ENCODE data around the gene FUT6. TPM values are rescaled to one million over a fixed set of nuclear protein-coding genes. Genes with fewer than 3 reads are reported as not detected.
"Not testable (repeated sequence)": the region's sequence is repeated elsewhere in the genome, so short reads cannot be mapped to it uniquely, and the experiment has no call there.

Gene FUT6
- polyA plus RNA-seq, 3 donors, result not detected

DNA sequence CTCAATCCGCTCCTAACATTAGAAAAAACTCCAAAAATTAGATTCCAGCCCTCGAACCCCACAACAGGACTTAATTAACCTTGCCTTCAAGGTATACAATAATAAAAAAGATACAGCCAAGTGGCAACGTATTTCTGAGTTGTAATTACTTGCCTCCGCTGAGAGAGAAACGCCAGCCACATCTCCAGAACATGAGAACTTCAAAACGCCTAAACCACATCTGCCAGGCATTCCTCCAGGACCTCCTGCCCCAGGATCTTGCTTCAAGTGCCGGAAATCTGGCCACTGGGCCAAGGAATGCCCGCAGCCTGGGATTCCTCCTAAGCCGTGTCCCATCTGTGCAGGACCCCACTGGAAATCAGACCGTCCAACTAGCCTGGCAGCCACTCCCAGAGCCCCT lies 14.6 kb upstream of the FUT6 start:
- H3K4me2 ChIP-seq (replicated peaks; ENCODE audit: extremely low read depth, low read length, poor library complexity, severe bottlenecking); H3K27ac ChIP-seq (ENCODE audit: low read depth in 1 of 2, low read length in 2 of 2); H3K27ac Mint-ChIP-seq; DNase-seq; H3K4me3 Mint-ChIP-seq; H4K20me1 ChIP-seq (ENCODE audit: insufficient read depth, low read length); H3K9me3 ChIP-seq (replicated peaks in 1 of 2; ENCODE audit: control insufficient read depth in 1 of 2, insufficient read depth in 1 of 2, low read length in 2 of 2); H3K27me3 ChIP-seq (ENCODE audit: control insufficient read depth in 2 of 2, insufficient read depth in 2 of 2, low read length in 2 of 2); H3K79me2 ChIP-seq (ENCODE audit: insufficient read depth, low read length); H3K36me3 ChIP-seq (replicated peaks in 1 of 2; ENCODE audit: control insufficient read depth in 1 of 2, insufficient read depth in 2 of 2, low read length in 2 of 2); H3K27me3 Mint-ChIP-seq (ENCODE audit: low read depth in 3 of 3); H3K9ac ChIP-seq (ENCODE audit: insufficient read depth, low read length, poor library complexity, severe bottlenecking); H3K9me3 Mint-ChIP-seq; H3K4me3 ChIP-seq (replicated peaks in 1 of 3; ENCODE audit: low read depth in 2 of 3, low read length in 3 of 3); intact Hi-C loops (cut with micrococcal nuclease); H3K4me1 ChIP-seq (ENCODE audit: control insufficient read depth in 1 of 2, insufficient read depth in 2 of 2, low read length in 2 of 2); H3K36me3 Mint-ChIP-seq; H3K4me1 Mint-ChIP-seq; H2AFZ ChIP-seq (ENCODE audit: insufficient read depth, low read depth, low read length, poor library complexity, severe bottlenecking): not testable (repeated sequence)
- 90% methylated on average over 10 of the region's 10 CpGs for WGBS (ENCODE audit: insufficient coverage)

DNA sequence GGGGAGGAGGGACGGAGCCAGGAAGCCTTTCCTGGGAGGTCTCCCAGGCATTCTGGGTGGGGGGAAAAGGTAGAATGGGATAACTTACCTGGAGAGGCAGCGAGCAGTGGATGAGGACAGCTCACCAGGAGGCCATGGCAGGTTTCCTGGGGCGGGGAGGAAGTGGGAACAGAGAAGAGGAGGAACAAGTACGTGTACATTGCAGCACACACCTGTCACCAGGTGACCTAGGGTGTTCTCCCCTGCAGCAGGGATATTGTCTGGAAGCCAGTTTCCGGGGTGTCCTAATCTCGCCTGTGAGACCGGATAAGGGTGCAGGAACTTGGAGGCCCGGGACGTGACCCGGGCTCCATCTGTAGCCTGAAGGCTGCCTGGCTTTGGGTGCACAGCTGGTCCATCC lies 11.8 kb upstream of the FUT6 start, which contains the start of gene FUT3:
TSS of gene FUT3 (minus strand) at position 148 of the 400 bp plus-strand sequence.
- H3K27me3 Mint-ChIP-seq (ENCODE audit: low read depth in 3 of 3), result peaks cover 0 to 5% (median 3%) of the 10 kb centered on the region in 3 donors
- no peak within 1 kb of the TSS for H3K4me2 ChIP-seq (replicated peaks; ENCODE audit: extremely low read depth, low read length, poor library complexity, severe bottlenecking)

More for the DNA sequence above, 11.8 kb upstream of the FUT6 start, which contains the start of gene FUT3:
- intact Hi-C loops (cut with micrococcal nuclease), result no loop called here
- TF ChIP-seq, protein P1, sequence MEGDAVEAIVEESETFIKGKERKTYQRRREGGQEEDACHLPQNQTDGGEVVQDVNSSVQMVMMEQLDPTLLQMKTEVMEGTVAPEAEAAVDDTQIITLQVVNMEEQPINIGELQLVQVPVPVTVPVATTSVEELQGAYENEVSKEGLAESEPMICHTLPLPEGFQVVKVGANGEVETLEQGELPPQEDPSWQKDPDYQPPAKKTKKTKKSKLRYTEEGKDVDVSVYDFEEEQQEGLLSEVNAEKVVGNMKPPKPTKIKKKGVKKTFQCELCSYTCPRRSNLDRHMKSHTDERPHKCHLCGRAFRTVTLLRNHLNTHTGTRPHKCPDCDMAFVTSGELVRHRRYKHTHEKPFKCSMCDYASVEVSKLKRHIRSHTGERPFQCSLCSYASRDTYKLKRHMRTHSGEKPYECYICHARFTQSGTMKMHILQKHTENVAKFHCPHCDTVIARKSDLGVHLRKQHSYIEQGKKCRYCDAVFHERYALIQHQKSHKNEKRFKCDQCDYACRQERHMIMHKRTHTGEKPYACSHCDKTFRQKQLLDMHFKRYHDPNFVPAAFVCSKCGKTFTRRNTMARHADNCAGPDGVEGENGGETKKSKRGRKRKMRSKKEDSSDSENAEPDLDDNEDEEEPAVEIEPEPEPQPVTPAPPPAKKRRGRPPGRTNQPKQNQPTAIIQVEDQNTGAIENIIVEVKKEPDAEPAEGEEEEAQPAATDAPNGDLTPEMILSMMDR (IDR thresholded peaks at IDR 0.05), result no peak
- Histone ChIP-seq H3K4me1 (ENCODE audit: control insufficient read depth in 1 of 2, insufficient read depth in 2 of 2, low read length in 2 of 2) (peaks cover 0 to 5% of the 10 kb centered on the region in 2 donors), H3K36me3 (replicated peaks in 1 of 2; ENCODE audit: control insufficient read depth in 1 of 2, insufficient read depth in 2 of 2, low read length in 2 of 2) (no peaks in the 10 kb centered on the region), H3K27ac (ENCODE audit: low read depth in 1 of 2, low read length in 2 of 2) (no peak within 1 kb of the TSS), H3K9ac (ENCODE audit: insufficient read depth, low read length, poor library complexity, severe bottlenecking) (no peak within 1 kb of the TSS), H4K20me1 (ENCODE audit: insufficient read depth, low read length) (no peaks in the 10 kb centered on the region), H2AFZ (ENCODE audit: insufficient read depth, low read depth, low read length, poor library complexity, severe bottlenecking) (no peak within 1 kb of the TSS), H3K79me2 (ENCODE audit: insufficient read depth, low read length) (no peaks in the 10 kb centered on the region), H3K4me3 (replicated peaks in 1 of 3; ENCODE audit: low read depth in 2 of 3, low read length in 3 of 3) (no peak within 1 kb of the TSS), H3K27me3 (ENCODE audit: control insufficient read depth in 2 of 2, insufficient read depth in 2 of 2, low read length in 2 of 2) (no peaks in the 10 kb centered on the region), H3K9me3 (replicated peaks in 1 of 2; ENCODE audit: control insufficient read depth in 1 of 2, insufficient read depth in 1 of 2, low read length in 2 of 2) (no peaks in the 10 kb centered on the region)
- Mint-ChIP-seq H3K9me3 (no peaks in the 10 kb centered on the region), H3K36me3 (no peaks in the 10 kb centered on the region), H3K4me1 (peaks cover 6% of the 10 kb centered on the region), H3K4me3 (peak within 1 kb of the TSS in 1 of 2 donors; percentile 65), H3K27ac (peak within 1 kb of the TSS in 3 of 7 donors; percentile 3 to 43 (median 27))
- no peak for DNase-seq
- 81% methylated on average over 9 of the region's 10 CpGs for WGBS (ENCODE audit: insufficient coverage)

Measured in CD14-positive monocyte (primary cell).